Fibroblast of lung (primary cell): ENCODE data around the gene ARHGEF39. TPM values are rescaled to one million over a fixed set of nuclear protein-coding genes. Genes with fewer than 3 reads are reported as not detected.

Source experiments
- DNase-seq, 2 donors: peaks; one replicate each; pipeline versions ENCODE4 v3.0.0 to v3.0.0-alpha.2; 2010; ENCODE audit warnings: low read depth in 2 of 2
- H2AFZ ChIP-seq: 2 replicates; pipeline ENCODE4 v1.5.1; 2012; ENCODE audit warnings: low read length, control low read depth, inconsistent platforms
- H3K27ac ChIP-seq: 2 replicates; pipeline ENCODE4 v1.5.1; 2011; ENCODE audit warnings: low read length, control low read depth; ENCODE audit not compliant: insufficient read depth
- H3K27me3 ChIP-seq: 2 replicates; pipeline ENCODE4 v1.5.1; 2011; ENCODE audit warnings: mild to moderate bottlenecking, low read length; ENCODE audit not compliant: control insufficient read depth, insufficient read depth
- H3K36me3 ChIP-seq: 2 replicates; pipeline ENCODE4 v1.5.1; 2011; ENCODE audit warnings: low read length; ENCODE audit not compliant: control insufficient read depth, insufficient read depth
- H3K4me1 ChIP-seq: 2 replicates; pipeline ENCODE4 v1.5.1; 2011; ENCODE audit warnings: low read length; ENCODE audit not compliant: control insufficient read depth, insufficient read depth; ENCODE audit errors: extremely low read depth
- H3K4me2 ChIP-seq: 2 replicates; pipeline ENCODE4 v1.5.1; 2011; ENCODE audit warnings: low read length, control low read depth; ENCODE audit not compliant: insufficient read depth; ENCODE audit errors: extremely low read depth
- H3K4me3 ChIP-seq, 4 experiments: fragments of 200-600 bp in 1 of 4; sonication (generic) in 1 of 4; replicated peaks in 1 of 4; 2 replicates each; pipeline ENCODE4 v1.5.1; 2011 to 2016; ENCODE audit warnings: low read length in 4 of 4, low read depth in 3 of 4, mild to moderate bottlenecking in 3 of 4, control low read depth in 2 of 4, inconsistent platforms in 1 of 4, mixed read lengths in 1 of 4; ENCODE audit not compliant: insufficient read depth in 1 of 4; ENCODE audit errors: control extremely low read depth in 1 of 4
- H3K79me2 ChIP-seq: 2 replicates; pipeline ENCODE4 v1.5.1; 2012; ENCODE audit warnings: mild to moderate bottlenecking, low read length, inconsistent platforms; ENCODE audit not compliant: control insufficient read depth, insufficient read depth
- H3K9ac ChIP-seq: 2 replicates; pipeline ENCODE4 v1.5.1; 2011; ENCODE audit warnings: mild to moderate bottlenecking, low read length, control low read depth; ENCODE audit not compliant: insufficient read depth
- H3K9me3 ChIP-seq: 2 replicates; pipeline ENCODE4 v1.5.1; 2012; ENCODE audit warnings: low read depth, low read length; ENCODE audit not compliant: control insufficient read depth, insufficient read depth
- H4K20me1 ChIP-seq: 2 replicates; pipeline ENCODE4 v1.5.1; 2011; ENCODE audit warnings: low read length; ENCODE audit not compliant: control insufficient read depth, insufficient read depth; ENCODE audit errors: extremely low read depth
- CTCF ChIP-seq, 2 donors: IDR thresholded peaks in 1 of 2; conservative IDR thresholded peaks in 1 of 2; 1 replicate in 1 of 2; 2 replicates in 1 of 2; pipeline ENCODE4 v1.5.1; 2011 to 2012; ENCODE audit warnings: low read length in 2 of 2, control low read depth in 1 of 2, inconsistent platforms in 1 of 2, low read depth in 1 of 2, mild to moderate bottlenecking in 1 of 2
- EZH2 ChIP-seq: IDR thresholded peaks from 2 replicates; pipeline ENCODE4 v1.5.1; 2012; ENCODE audit warnings: low read length, control low read depth, mild to moderate bottlenecking; ENCODE audit errors: missing control alignments
- polyA plus RNA-seq, 2 donors: library from polyadenylated mRNA; depleted of rRNA in 1 of 2; stranded (reverse) in 1 of 2; unstranded in 1 of 2; fragments of >200 nt; gene quantifications; 2 replicates each; pipeline ENCODE4 v1.2.1, GENCODE V29; 2011 to 2012; ENCODE audit warnings: missing spikeins in 1 of 2
- total RNA-seq: library from RNA; depleted of rRNA; stranded (reverse); fragments of >200 nt; gene quantifications from 2 replicates; pipeline ENCODE4 v1.2.1, GENCODE V29; 2014

ARHGEF39 gene
- total and polyA plus RNA-seq, 2 donors (not counting 1 experiment from before 2014, with no cell fraction given), result 0.66 to 0.77 TPM

- Histone ChIP-seq H3K9me3 (no peaks in the 10 kb centered on the region), H2AFZ (no peak overlapping the region), H3K4me1 (no peaks in the 10 kb centered on the region), H3K36me3 (no peaks in the 10 kb centered on the region), H3K27ac (no peak overlapping the region), H3K4me3 (no peak overlapping the region), H3K9ac (no peak overlapping the region), H3K4me2 (no peak overlapping the region), H3K79me2 (no peaks in the 10 kb centered on the region), H4K20me1 (no peaks in the 10 kb centered on the region), H3K27me3 (peaks cover 28% of the 10 kb centered on the region)
- no peak for DNase-seq
- TF ChIP-seq CTCF (conservative IDR thresholded peaks at IDR 0.05 in 1 of 2, IDR thresholded peaks at IDR 0.05 in 1 of 2; ENCODE audit: low read depth in 1 of 2, low read length in 2 of 2), result no peak
- no peak for TF ChIP-seq EZH2
Observed at GRCh38 chr9:35619800-35620158, 45.2 kb downstream of the ARHGEF39 start.

- Histone ChIP-seq H3K79me2 (no peaks in the 10 kb centered on the region), H3K9me3 (no peaks in the 10 kb centered on the region), H3K4me3 (no peak overlapping the region), H2AFZ (no peak overlapping the region), H3K4me2 (no peak overlapping the region), H3K4me1 (no peaks in the 10 kb centered on the region), H3K36me3 (no peaks in the 10 kb centered on the region), H3K27me3 (peaks cover 29% of the 10 kb centered on the region), H4K20me1 (no peaks in the 10 kb centered on the region), H3K27ac (no peak overlapping the region), H3K9ac (no peak overlapping the region)
- DNase-seq, result peak in 1 of 2 donors; percentile 51
- TF ChIP-seq EZH2 (no peak), CTCF (conservative IDR thresholded peaks at IDR 0.05 in 1 of 2, IDR thresholded peaks at IDR 0.05 in 1 of 2; ENCODE audit: low read depth in 1 of 2, low read length in 2 of 2) (no peak)
Observed at GRCh38 chr9:35618854-35619799, 45.9 kb downstream of the ARHGEF39 start.

GRCh38 chr9:35618325-35618727, 46.7 kb downstream of the ARHGEF39 start, which contains the start of gene CD72:
CD72 (minus strand) TSS chr9:35618413; CDS start chr9:35618303, 110 bp downstream.
- Histone ChIP-seq H3K9ac (no peak within 1 kb of the TSS), H3K4me2 (peak within 1 kb of the TSS; percentile 62)
- no peak for TF ChIP-seq CTCF (conservative IDR thresholded peaks at IDR 0.05 in 1 of 2, IDR thresholded peaks at IDR 0.05 in 1 of 2; ENCODE audit: low read depth in 1 of 2, low read length in 2 of 2)
- TF ChIP-seq EZH2, result no peak

More at GRCh38 chr9:35618325-35618727, 46.7 kb downstream of the ARHGEF39 start, which contains the start of gene CD72:
- Histone ChIP-seq H3K27ac (no peak within 1 kb of the TSS), H3K27me3 (peaks cover 29% of the 10 kb centered on the region), H3K4me3 (peak within 1 kb of the TSS in 3 of 4 experiments; percentile 31 to 44 (median 40)), H3K79me2 (no peaks in the 10 kb centered on the region), H2AFZ (peak within 1 kb of the TSS; percentile 73), H3K36me3 (no peaks in the 10 kb centered on the region), H3K9me3 (no peaks in the 10 kb centered on the region), H3K4me1 (no peaks in the 10 kb centered on the region), H4K20me1 (no peaks in the 10 kb centered on the region)
- DNase-seq, result no peak
